Right atrium auricular region (tissue), 2 donors: ENCODE measurements around the gene DNAH11. TPM values are rescaled to one million over a fixed set of nuclear protein-coding genes. Genes with fewer than 3 reads are reported as not detected.

Experiments
- DNase-seq: peaks from one replicate; pipeline ENCODE4 v3.0.0-alpha.2; 2019; ENCODE audit warnings: low spot score
- H3K27ac ChIP-seq, 2 donors: fragments of 200-600 bp; sonication (generic); 1 replicate in 1 of 2; 2 replicates in 1 of 2; pipeline ENCODE4 v1.5.1; 2016 to 2019
- H3K27me3 ChIP-seq, 2 donors: fragments of 200-600 bp; sonication (generic); one replicate each; pipeline versions ENCODE4 v1.5.1 to v1.6.0; 2017 to 2019
- H3K36me3 ChIP-seq: fragments of 200-600 bp; sonication (generic); one replicate; pipeline ENCODE4 v1.5.1; 2016
- H3K4me1 ChIP-seq, 2 donors: fragments of 200-600 bp; sonication (generic); one replicate each; pipeline versions ENCODE4 v1.5.1 to v1.6.0; 2017 to 2019
- H3K4me3 ChIP-seq, 2 donors: fragments of 200-600 bp; sonication (generic); 1 replicate in 1 of 2; 2 replicates in 1 of 2; pipeline ENCODE4 v1.5.1; 2017 to 2019; ENCODE audit warnings: mild to moderate bottlenecking in 1 of 2, moderate library complexity in 1 of 2
- H3K9me3 ChIP-seq, 2 donors: fragments of 200-600 bp; sonication (generic); one replicate each; pipeline ENCODE4 v1.5.1; 2019
- CTCF ChIP-seq, 2 donors: fragments of 200-600 bp; sonication (generic); IDR thresholded peaks; one replicate each; pipeline ENCODE4 v1.5.1; 2019; ENCODE audit warnings: antibody characterized with exemption in 2 of 2
- total RNA-seq, 2 donors: library from RNA; depleted of rRNA; stranded (reverse); fragments of >200 nt; gene quantifications; one replicate each; pipeline ENCODE4 v1.1.0, GENCODE V29; 2016

DNAH11 gene
- total RNA-seq, 2 donors from 2014 or later: 2.8 to 3.5 TPM

- no peak overlapping the region for H3K4me3 ChIP-seq
- DNase-seq: no peak
- H3K27me3 ChIP-seq: no peaks in the 10 kb centered on the region
- no peak for TF ChIP-seq CTCF (IDR thresholded peaks at IDR 0.05)
- no peak overlapping the region for H3K27ac ChIP-seq
- no peaks in the 10 kb centered on the region for H3K36me3 ChIP-seq
- H3K9me3 ChIP-seq: no peaks in the 10 kb centered on the region
- peaks cover 0 to 4% of the 10 kb centered on the region in 2 donors for H3K4me1 ChIP-seq
Measured at GRCh38 chr7:21548491-21548890, 5.7 kb downstream of the DNAH11 start.

GRCh38 chr7:21550076-21550475, 7.2 kb downstream of the DNAH11 start:
- no peaks in the 10 kb centered on the region for H3K9me3 ChIP-seq
- no peak for DNase-seq
- H3K27me3 ChIP-seq: no peaks in the 10 kb centered on the region
- H3K4me1 ChIP-seq: no peaks in the 10 kb centered on the region
- H3K36me3 ChIP-seq: no peaks in the 10 kb centered on the region
- H3K4me3 ChIP-seq: no peak overlapping the region
- no peak overlapping the region for H3K27ac ChIP-seq
- no peak for TF ChIP-seq CTCF (IDR thresholded peaks at IDR 0.05)

GRCh38 chr7:21550821-21551531, 8.1 kb downstream of the DNAH11 start:
- Histone ChIP-seq H3K4me1 (no peaks in the 10 kb centered on the region), H3K9me3 (no peaks in the 10 kb centered on the region), H3K36me3 (no peaks in the 10 kb centered on the region), H3K4me3 (no peak overlapping the region), H3K27me3 (no peaks in the 10 kb centered on the region), H3K27ac (no peak overlapping the region)
- TF ChIP-seq CTCF (IDR thresholded peaks at IDR 0.05): no peak
- DNase-seq: no peak

- no peaks in the 10 kb centered on the region for H3K27me3 ChIP-seq
- H3K4me1 ChIP-seq: no peaks in the 10 kb centered on the region
- no peaks in the 10 kb centered on the region for H3K36me3 ChIP-seq
- no peaks in the 10 kb centered on the region for H3K9me3 ChIP-seq
- no peak overlapping the region for H3K4me3 ChIP-seq
- no peak for DNase-seq
- H3K27ac ChIP-seq: no peak overlapping the region
- no peak for TF ChIP-seq CTCF (IDR thresholded peaks at IDR 0.05)
Measured at GRCh38 chr7:21562385-21562784, 19.5 kb downstream of the DNAH11 start.

- H3K9me3 ChIP-seq: no peaks in the 10 kb centered on the region
- H3K36me3 ChIP-seq: no peaks in the 10 kb centered on the region
- no peaks in the 10 kb centered on the region for H3K27me3 ChIP-seq
- H3K4me3 ChIP-seq: no peak overlapping the region
- no peaks in the 10 kb centered on the region for H3K4me1 ChIP-seq
- no peak overlapping the region for H3K27ac ChIP-seq
- TF ChIP-seq CTCF (IDR thresholded peaks at IDR 0.05): no peak
- no peak for DNase-seq
Measured at GRCh38 chr7:21565614-21566013, 22.8 kb downstream of the DNAH11 start.

GRCh38 chr7:21566094-21566493, 23.3 kb downstream of the DNAH11 start:
- no peak for TF ChIP-seq CTCF (IDR thresholded peaks at IDR 0.05)
- Histone ChIP-seq H3K9me3 (no peaks in the 10 kb centered on the region), H3K27me3 (no peaks in the 10 kb centered on the region), H3K36me3 (no peaks in the 10 kb centered on the region), H3K4me3 (no peak overlapping the region), H3K27ac (no peak overlapping the region), H3K4me1 (no peaks in the 10 kb centered on the region)
- no peak for DNase-seq
